ENCODE results near the gene ATP11A. TPM values are rescaled to one million over a fixed set of nuclear protein-coding genes. Genes with fewer than 3 reads are reported as not detected.

Gene ATP11A
- total and polyA plus RNA-seq, 7 donors: 3.9 to 48.6 (median 26.4) TPM

GRCh38 chr13:112831801-112832200 lies 142.0 kb downstream of the ATP11A start:
- ATAC-seq: no peak
- Histone ChIP-seq H3K4me3 (no peak overlapping the region), H3K4me1 (no peaks in the 10 kb centered on the region), H3K36me3 (ENCODE audit: insufficient read depth in 1 of 2, low read depth in 1 of 2) (peaks cover 0 to 93% of the 10 kb centered on the region in 2 donors), H3K27me3 (ENCODE audit: insufficient read depth in 3 of 3, low read length in 2 of 3) (no peaks in the 10 kb centered on the region), H3K27ac (no peak overlapping the region), H3K9me3 (no peaks in the 10 kb centered on the region)
- 93 to 97% (median 94%) methylated on average over 13 of the region's 13 CpGs for WGBS, 3 donors
- TF ChIP-seq CTCF (IDR thresholded peaks at IDR 0.05): no peak
- no peak for DNase-seq
- intact Hi-C loops (cut with DNase I): no loop called here

GRCh38 chr13:112832811-112833210 lies 143.0 kb downstream of the ATP11A start:
- Histone ChIP-seq H3K4me1 (no peaks in the 10 kb centered on the region), H3K36me3 (ENCODE audit: insufficient read depth in 1 of 2, low read depth in 1 of 2) (peaks cover 0 to 92% of the 10 kb centered on the region in 2 donors), H3K9me3 (no peaks in the 10 kb centered on the region), H3K27me3 (ENCODE audit: insufficient read depth in 3 of 3, low read length in 2 of 3) (no peaks in the 10 kb centered on the region), H3K27ac (no peak overlapping the region), H3K4me3 (no peak overlapping the region)
- WGBS, 3 donors: 94 to 96% (median 96%) methylated on average over 23 of the region's 23 CpGs
- ATAC-seq (no peak), DNase-seq (no peak)
- no peak for TF ChIP-seq CTCF (IDR thresholded peaks at IDR 0.05)
- intact Hi-C loops (cut with DNase I): no loop called here

GRCh38 chr13:112833551-112834257 lies 143.9 kb downstream of the ATP11A start:
- Histone ChIP-seq H3K4me1 (no peaks in the 10 kb centered on the region), H3K36me3 (ENCODE audit: insufficient read depth in 1 of 2, low read depth in 1 of 2) (peaks cover 0 to 96% of the 10 kb centered on the region in 2 donors), H3K9me3 (no peaks in the 10 kb centered on the region), H3K27ac (no peak overlapping the region), H3K27me3 (ENCODE audit: insufficient read depth in 3 of 3, low read length in 2 of 3) (no peaks in the 10 kb centered on the region), H3K4me3 (no peak overlapping the region)
- WGBS, 3 donors: 92 to 96% (median 94%) methylated on average over 25 of the region's 25 CpGs
- ATAC-seq: no peak
- intact Hi-C loops (cut with DNase I): no loop called here
- TF ChIP-seq CTCF (IDR thresholded peaks at IDR 0.05): no peak
- DNase-seq: no peak

- Histone ChIP-seq H3K4me1 (no peaks in the 10 kb centered on the region), H3K36me3 (ENCODE audit: insufficient read depth in 1 of 2, low read depth in 1 of 2) (peaks cover 0 to 94% of the 10 kb centered on the region in 2 donors), H3K27me3 (ENCODE audit: insufficient read depth in 3 of 3, low read length in 2 of 3) (no peaks in the 10 kb centered on the region), H3K4me3 (no peak overlapping the region), H3K9me3 (no peaks in the 10 kb centered on the region), H3K27ac (no peak overlapping the region)
- 89 to 95% (median 92%) methylated on average over 16 of the region's 16 CpGs for WGBS, 3 donors
- no peak for TF ChIP-seq CTCF (IDR thresholded peaks at IDR 0.05)
- no peak for DNase-seq
- no peak for ATAC-seq
- intact Hi-C loops (cut with DNase I): no loop called here
Measured at GRCh38 chr13:112835344-112835743, 145.5 kb downstream of the ATP11A start.

- intact Hi-C loops (cut with DNase I): no loop called here
- WGBS, 3 donors: 85 to 93% (median 91%) methylated on average over 10 of the region's 10 CpGs
- no peaks in the 10 kb centered on the region for H3K27me3 ChIP-seq (ENCODE audit: insufficient read depth in 3 of 3, low read length in 2 of 3)
Measured at GRCh38 chr13:112835796-112836195, 146.0 kb downstream of the ATP11A start.

More at GRCh38 chr13:112835796-112836195, 146.0 kb downstream of the ATP11A start:
- ATAC-seq: no peak
- no peak overlapping the region for H3K4me3 ChIP-seq
- H3K27ac ChIP-seq: no peak overlapping the region
- DNase-seq: no peak
- H3K4me1 ChIP-seq: no peaks in the 10 kb centered on the region
- no peaks in the 10 kb centered on the region for H3K9me3 ChIP-seq
- H3K36me3 ChIP-seq (ENCODE audit: insufficient read depth in 1 of 2, low read depth in 1 of 2): peaks cover 0 to 89% of the 10 kb centered on the region in 2 donors
- no peak for TF ChIP-seq CTCF (IDR thresholded peaks at IDR 0.05)

Data from psoas muscle (tissue), 8 donors.